H1 (cell line): ENCODE data around the gene RAB3IL1. TPM values are rescaled to one million over a fixed set of nuclear protein-coding genes. Genes with fewer than 3 reads are reported as not detected.

Source experiments
- CTCF ChIA-PET: fragments of 300-600 bp; sonication (Branson Sonifier 250); formaldehyde crosslinking; loops from one replicate; lab custom pipeline; 2021; ENCODE audit not compliant: partially characterized antibody; lab: Charles Lee
- POLR2A ChIA-PET: fragments of 300-600 bp; sonication (Branson Sonifier 250); formaldehyde crosslinking; loops from one replicate; lab custom pipeline; 2021; ENCODE audit warnings: inconsistent platforms; ENCODE audit not compliant: partially characterized antibody; lab: Charles Lee
- DNase-seq, 2 experiments: peaks; one replicate each; pipeline versions ENCODE4 v3.0.0 to v3.0.0-alpha.2; 2010 to 2022; ENCODE audit warnings: low spot score in 2 of 2, low read depth in 1 of 2, mixed read lengths in 1 of 2
- FAIRE-seq: peaks from 2 replicates; lab custom pipeline; 2011; peaks lifted over from hg19 to GRCh38; lab: Jason Lieb, UNC
- H2AFZ ChIP-seq: 2 replicates; pipeline ENCODE4 v1.8.1; 2012; ENCODE audit warnings: low read length, inconsistent platforms
- H2AK5ac ChIP-seq: 2 replicates; pipeline ENCODE4 v1.6.1; 2013; ENCODE audit warnings: low read depth, low read length
- H2BK120ac ChIP-seq: replicated peaks from 2 replicates; pipeline ENCODE3; 2013; ENCODE audit warnings: low read depth, low read length, inconsistent platforms
- H2BK12ac ChIP-seq: 2 replicates; pipeline ENCODE4 v1.6.1; 2013; ENCODE audit warnings: low read depth, low read length
- H2BK15ac ChIP-seq: 2 replicates; pipeline ENCODE4 v1.6.1; 2013; ENCODE audit warnings: low read length
- H2BK20ac ChIP-seq: 2 replicates; pipeline ENCODE4 v1.6.1; 2013; ENCODE audit warnings: low read length
- H2BK5ac ChIP-seq: 2 replicates; pipeline ENCODE4 v1.6.1; 2013; ENCODE audit warnings: low read depth, low read length
- H3K14ac ChIP-seq: 2 replicates; pipeline ENCODE4 v1.6.1; 2013; ENCODE audit warnings: inconsistent platforms; ENCODE audit not compliant: insufficient read length
- H3K18ac ChIP-seq: 2 replicates; pipeline ENCODE4 v1.6.1; 2013; ENCODE audit warnings: low read length; ENCODE audit errors: extremely low read depth
- H3K23ac ChIP-seq: 2 replicates; pipeline ENCODE4 v1.6.1; 2013; ENCODE audit warnings: inconsistent platforms; ENCODE audit not compliant: insufficient read length
- H3K23me2 ChIP-seq: 2 replicates; pipeline ENCODE4 v1.6.1; 2013; ENCODE audit warnings: low read depth, low read length
- H3K27ac ChIP-seq: 2 replicates; pipeline ENCODE4 v1.6.1; 2011; ENCODE audit warnings: low read depth, low read length, inconsistent platforms
- H3K27me3 ChIP-seq, 4 experiments: replicated peaks in 1 of 4; 1 replicate in 1 of 4; 2 replicates in 3 of 4; pipeline versions ENCODE4 v1.6.1 to v1.8.1; 2011 to 2013; ENCODE audit warnings: low read length in 3 of 4, mild to moderate bottlenecking in 3 of 4, inconsistent platforms in 2 of 4, mixed read lengths in 2 of 4, moderate library complexity in 1 of 4; ENCODE audit not compliant: control insufficient read depth in 3 of 4, insufficient read depth in 3 of 4; ENCODE audit errors: extremely low read depth in 1 of 4
- H3K36me3 ChIP-seq, 4 experiments: 2 replicates each; pipeline versions ENCODE4 v1.6.1 to v1.8.1; 2011 to 2013; ENCODE audit warnings: mild to moderate bottlenecking in 4 of 4, low read length in 3 of 4, moderate library complexity in 2 of 4, control low read depth in 1 of 4, inconsistent platforms in 1 of 4; ENCODE audit not compliant: insufficient read depth in 4 of 4, control insufficient read depth in 2 of 4
- H3K4ac ChIP-seq: replicated peaks from 2 replicates; pipeline ENCODE3; 2013; ENCODE audit warnings: low read length, low read depth, mixed read lengths, inconsistent platforms; ENCODE audit not compliant: insufficient read length
- H3K4me1 ChIP-seq, 4 experiments: replicated peaks in 1 of 4; 1 replicate in 1 of 4; 2 replicates in 3 of 4; pipeline versions ENCODE4 v1.6.1 to v1.8.1; 2011 to 2013; ENCODE audit warnings: low read length in 3 of 4, inconsistent platforms in 2 of 4, mixed read lengths in 1 of 4; ENCODE audit not compliant: insufficient read depth in 4 of 4, control insufficient read depth in 3 of 4
- H3K4me2 ChIP-seq, 2 experiments: 2 replicates each; pipeline versions ENCODE4 v1.6.1 to v1.8.1; 2011 to 2013; ENCODE audit warnings: low read depth in 2 of 2, low read length in 2 of 2, control low read depth in 1 of 2, inconsistent platforms in 1 of 2, mild to moderate bottlenecking in 1 of 2; ENCODE audit not compliant: insufficient read depth in 1 of 2
- H3K4me3 ChIP-seq, 4 experiments: fragments of 200-600, 300-600 bp in 1 of 4; sonication (generic), shearing (Covaris generic), sonication (Bioruptor Twin) in 1 of 4; 2 replicates each; pipeline versions ENCODE4 v1.5.1 to v1.8.1; 2011 to 2016; ENCODE audit warnings: low read length in 4 of 4, low read depth in 3 of 4, control low read depth in 2 of 4, inconsistent platforms in 2 of 4, mild to moderate bottlenecking in 2 of 4, mixed read lengths in 1 of 4, moderate library complexity in 1 of 4; ENCODE audit not compliant: insufficient read depth in 2 of 4; ENCODE audit errors: extremely low read depth in 1 of 4
- H3K56ac ChIP-seq: replicated peaks from 2 replicates; pipeline ENCODE3; 2013; ENCODE audit warnings: low read depth, mild to moderate bottlenecking, mixed read lengths, low read length, inconsistent platforms; ENCODE audit not compliant: insufficient read length
- H3K79me1 ChIP-seq: 2 replicates; pipeline ENCODE4 v1.6.1; 2013; ENCODE audit warnings: low read depth, low read length, control low read depth
- H3K79me2 ChIP-seq, 2 experiments: 2 replicates each; pipeline versions ENCODE4 v1.6.1 to v1.8.1; 2012 to 2013; ENCODE audit warnings: low read length in 2 of 2, mild to moderate bottlenecking in 2 of 2, inconsistent platforms in 1 of 2; ENCODE audit not compliant: insufficient read depth in 2 of 2, control insufficient read depth in 1 of 2
- H3K9ac ChIP-seq, 4 experiments: replicated peaks in 1 of 4; 1 replicate in 1 of 4; 2 replicates in 3 of 4; pipeline versions ENCODE4 v1.6.1 to v1.8.1; 2011 to 2013; ENCODE audit warnings: low read depth in 3 of 4, low read length in 3 of 4, control low read depth in 2 of 4, mild to moderate bottlenecking in 2 of 4, moderate library complexity in 2 of 4, inconsistent platforms in 1 of 4; ENCODE audit errors: extremely low read depth in 1 of 4
- H3K9me3 ChIP-seq, 2 experiments: 2 replicates each; pipeline versions ENCODE4 v1.6.1 to v1.8.1; 2012 to 2013; ENCODE audit warnings: mild to moderate bottlenecking in 2 of 2, moderate library complexity in 2 of 2, control low read depth in 1 of 2, inconsistent platforms in 1 of 2, low read depth in 1 of 2, low read length in 1 of 2, mixed read lengths in 1 of 2; ENCODE audit not compliant: insufficient read depth in 2 of 2
- H4K20me1 ChIP-seq, 2 experiments: replicated peaks in 1 of 2; 2 replicates each; pipeline versions ENCODE3 to v1.8.1; 2011 to 2013; ENCODE audit warnings: inconsistent platforms in 2 of 2, low read length in 2 of 2, mild to moderate bottlenecking in 1 of 2; ENCODE audit not compliant: insufficient read depth in 2 of 2, control insufficient read depth in 1 of 2
- H4K5ac ChIP-seq: 2 replicates; pipeline ENCODE4 v1.6.1; 2013; ENCODE audit warnings: low read length, low read depth, mixed read lengths, inconsistent platforms; ENCODE audit not compliant: insufficient read length
- H4K8ac ChIP-seq: 2 replicates; pipeline ENCODE4 v1.8.0; 2013; ENCODE audit warnings: mild to moderate bottlenecking, moderate library complexity, low read length, inconsistent platforms; ENCODE audit not compliant: insufficient read depth; ENCODE audit errors: extremely low read depth
- H4K91ac ChIP-seq: replicated peaks from 2 replicates; pipeline ENCODE3; 2013; ENCODE audit warnings: low read length, mixed read lengths, inconsistent platforms; ENCODE audit not compliant: insufficient read length
- RAD21 ChIP-seq, 2 experiments: IDR thresholded peaks in 1 of 2; conservative IDR thresholded peaks in 1 of 2; 2 replicates each; pipeline ENCODE4 v1.6.1; 2011; ENCODE audit warnings: low read depth in 2 of 2, low read length in 2 of 2, improper control_type of control experiment in 1 of 2, inconsistent platforms in 1 of 2, mild to moderate bottlenecking in 1 of 2, moderate library complexity in 1 of 2
- RFX5 ChIP-seq: IDR thresholded peaks from 2 replicates; pipeline ENCODE4 v1.6.1; 2011; ENCODE audit warnings: low read depth, low read length, improper control_type of control experiment, borderline replicate concordance
- RXRA ChIP-seq: IDR thresholded peaks from 2 replicates; pipeline ENCODE4 v1.6.1; 2011; ENCODE audit warnings: low read depth, mild to moderate bottlenecking, low read length, moderate library complexity; ENCODE audit not compliant: insufficient read depth
- SP2 ChIP-seq: IDR thresholded peaks from 2 replicates; pipeline ENCODE4 v1.6.1; 2012; ENCODE audit warnings: mild to moderate bottlenecking, low read length, inconsistent platforms
- TAF7 ChIP-seq: optimal IDR thresholded peaks from 2 replicates; pipeline ENCODE3; 2011; ENCODE audit warnings: low read depth, mild to moderate bottlenecking, inconsistent platforms, low read length, moderate library complexity, borderline replicate concordance
- YY1 ChIP-seq: IDR thresholded peaks from 2 replicates; pipeline ENCODE4 v1.6.1; 2011; ENCODE audit warnings: low read depth, mild to moderate bottlenecking, low read length
- ZNF274 ChIP-seq: IDR thresholded peaks from 2 replicates; pipeline ENCODE4 v1.7.0; 2012; ENCODE audit warnings: low read length, borderline replicate concordance; ENCODE audit errors: extremely low read depth
- WGBS, 2 experiments: shearing (Covaris generic) in 1 of 2; methylation state at CpG; one replicate each; pipeline versions ENCODE4 v1.1.6 to v1.1.7; 2013 to 2015; ENCODE audit warnings: low lambda C conversion rate in 2 of 2, mixed read lengths in 2 of 2, inconsistent platforms in 1 of 2, low coverage in 1 of 2, missing lambda C conversion rate in 1 of 2; ENCODE audit not compliant: insufficient replicate concordance in 2 of 2, insufficient coverage in 1 of 2, insufficient read length in 1 of 2; ENCODE audit errors: extremely low coverage in 1 of 2, missing lambda C conversion rate in 1 of 2; 5-methylcytosine and 5-hydroxymethylcytosine counted together
- polyA plus RNA-seq, 7 experiments: library from polyadenylated mRNA; depleted of rRNA in 3 of 7; stranded (reverse) in 5 of 7; unstranded in 2 of 7; fragments of >200 nt in 5 of 7; fragments of 200-250 nt in 2 of 7; gene quantifications; 1 replicate in 5 of 7; 2 replicates in 1 of 7; 4 replicates in 1 of 7; pipeline versions ENCODE4 v1.2.1 to v1.2.3, GENCODE V29; 2011 to 2013; ENCODE audit warnings: missing spikeins in 2 of 7, mixed read lengths in 2 of 7
- total RNA-seq: library from RNA; stranded (reverse); fragmentation: NEBNext Ultra II Directional; extraction: Animal tissue kit (Norgen Biotek cat#: 25700); gene quantifications from 2 replicates; pipeline ENCODE4 v1.2.1, GENCODE V29; 2021
- TF ChIP-seq, protein P1 (sequence below), 3 experiments: IDR thresholded peaks; 1 replicate in 2 of 3; 2 replicates in 1 of 3; pipeline versions ENCODE4 v1.5.1 to v1.6.1; 2011; ENCODE audit warnings: low read length in 3 of 3, mild to moderate bottlenecking in 3 of 3, inconsistent platforms in 2 of 3, low read depth in 1 of 3, moderate library complexity in 1 of 3; ENCODE audit not compliant: insufficient read depth in 1 of 3; ENCODE audit errors: control extremely low read depth in 1 of 3

Gene RAB3IL1
- total and polyA plus RNA-seq, 2 of the 8 experiments (the other 6 are each of a cell fraction or from before 2014, with no cell fraction given), result 6.8 to 7.9 TPM

- Histone ChIP-seq H3K4me3 (no peak overlapping the region), H3K4me2 (no peak overlapping the region), H3K9me3 (no peaks in the 10 kb centered on the region), H2AK5ac (no peak overlapping the region), H3K9ac (no peak overlapping the region), H2BK120ac (no peak overlapping the region), H4K20me1 (peaks cover 12 to 25% of the 10 kb centered on the region in 2 experiments), H2BK12ac (no peak overlapping the region), H2AFZ (no peak overlapping the region), H3K23ac (no peak overlapping the region), H2BK20ac (no peak overlapping the region), H4K5ac (no peak overlapping the region), H3K79me2 (no peaks in the 10 kb centered on the region), H3K27me3 (no peaks in the 10 kb centered on the region), H4K91ac (no peak overlapping the region), H3K4me1 (no peaks in the 10 kb centered on the region), H3K27ac (no peak overlapping the region), H4K8ac (no peak overlapping the region), H3K79me1 (no peaks in the 10 kb centered on the region), H3K18ac (no peak overlapping the region), H3K4ac (no peak overlapping the region), H3K36me3 (peaks cover 29 to 75% (median 61%) of the 10 kb centered on the region in 4 experiments), H3K14ac (no peak overlapping the region), H2BK15ac (no peak overlapping the region), H3K23me2 (no peaks in the 10 kb centered on the region), H2BK5ac (no peak overlapping the region), H3K56ac (no peak overlapping the region)
- 94% methylated on average over 16 of the region's 16 CpGs; no CpG with 5 or more reads in 1 of the 2 experiments for whole genome bisulfite sequencing, 2 experiments
- CTCF ChIA-PET, result interaction anchor here (1.0 to 1.5 kb wide), 3 partner anchors 14 to 248 kb away, joined by 3 read pairs; no protein-coding TSS in a partner anchor
- POLR2A ChIA-PET, result interaction anchor here (0.5 to 1.0 kb wide), 2 partner anchors 14 to 119 kb away, joined by 3 read pairs; no protein-coding TSS in a partner anchor
- FAIRE-seq (no peak), DNase-seq (no peak)
- TF ChIP-seq RAD21 (IDR thresholded peaks at IDR 0.05 in 1 of 2, conservative IDR thresholded peaks at IDR 0.05 in 1 of 2; ENCODE audit: low read depth in 2 of 2, low read length in 2 of 2), result no peak
- TF ChIP-seq RFX5, result no peak
- no peak for TF ChIP-seq SP2
- TF ChIP-seq, protein P1, sequence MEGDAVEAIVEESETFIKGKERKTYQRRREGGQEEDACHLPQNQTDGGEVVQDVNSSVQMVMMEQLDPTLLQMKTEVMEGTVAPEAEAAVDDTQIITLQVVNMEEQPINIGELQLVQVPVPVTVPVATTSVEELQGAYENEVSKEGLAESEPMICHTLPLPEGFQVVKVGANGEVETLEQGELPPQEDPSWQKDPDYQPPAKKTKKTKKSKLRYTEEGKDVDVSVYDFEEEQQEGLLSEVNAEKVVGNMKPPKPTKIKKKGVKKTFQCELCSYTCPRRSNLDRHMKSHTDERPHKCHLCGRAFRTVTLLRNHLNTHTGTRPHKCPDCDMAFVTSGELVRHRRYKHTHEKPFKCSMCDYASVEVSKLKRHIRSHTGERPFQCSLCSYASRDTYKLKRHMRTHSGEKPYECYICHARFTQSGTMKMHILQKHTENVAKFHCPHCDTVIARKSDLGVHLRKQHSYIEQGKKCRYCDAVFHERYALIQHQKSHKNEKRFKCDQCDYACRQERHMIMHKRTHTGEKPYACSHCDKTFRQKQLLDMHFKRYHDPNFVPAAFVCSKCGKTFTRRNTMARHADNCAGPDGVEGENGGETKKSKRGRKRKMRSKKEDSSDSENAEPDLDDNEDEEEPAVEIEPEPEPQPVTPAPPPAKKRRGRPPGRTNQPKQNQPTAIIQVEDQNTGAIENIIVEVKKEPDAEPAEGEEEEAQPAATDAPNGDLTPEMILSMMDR (IDR thresholded peaks at IDR 0.05; ENCODE audit: control extremely low read depth in 1 of 3, insufficient read depth in 1 of 3, low read depth in 1 of 3, low read length in 3 of 3), result no peak
- no peak for TF ChIP-seq TAF7
- TF ChIP-seq ZNF274, result no peak
- TF ChIP-seq YY1, result no peak
- no peak for TF ChIP-seq RXRA
Observed at GRCh38 chr11:61860054-61860903, 57.1 kb downstream of the RAB3IL1 start.
